ENCODE measurements around the gene CCN5. TPM values are rescaled to one million over a fixed set of nuclear protein-coding genes. Genes with fewer than 3 reads are reported as not detected.
"Not testable (repeated sequence)": the region's sequence is repeated elsewhere in the genome, so short reads cannot be mapped to it uniquely, and the experiment has no call there.

Gene CCN5, protein sequence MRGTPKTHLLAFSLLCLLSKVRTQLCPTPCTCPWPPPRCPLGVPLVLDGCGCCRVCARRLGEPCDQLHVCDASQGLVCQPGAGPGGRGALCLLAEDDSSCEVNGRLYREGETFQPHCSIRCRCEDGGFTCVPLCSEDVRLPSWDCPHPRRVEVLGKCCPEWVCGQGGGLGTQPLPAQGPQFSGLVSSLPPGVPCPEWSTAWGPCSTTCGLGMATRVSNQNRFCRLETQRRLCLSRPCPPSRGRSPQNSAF
- not detected for polyA plus RNA-seq (2013, experiment 1 of 4)
- polyA plus RNA-seq (2013, experiment 2 of 4): not detected
- polyA plus RNA-seq (2013, experiment 3 of 4): not detected
- polyA plus RNA-seq (2013, experiment 4 of 4): not detected

DNA sequence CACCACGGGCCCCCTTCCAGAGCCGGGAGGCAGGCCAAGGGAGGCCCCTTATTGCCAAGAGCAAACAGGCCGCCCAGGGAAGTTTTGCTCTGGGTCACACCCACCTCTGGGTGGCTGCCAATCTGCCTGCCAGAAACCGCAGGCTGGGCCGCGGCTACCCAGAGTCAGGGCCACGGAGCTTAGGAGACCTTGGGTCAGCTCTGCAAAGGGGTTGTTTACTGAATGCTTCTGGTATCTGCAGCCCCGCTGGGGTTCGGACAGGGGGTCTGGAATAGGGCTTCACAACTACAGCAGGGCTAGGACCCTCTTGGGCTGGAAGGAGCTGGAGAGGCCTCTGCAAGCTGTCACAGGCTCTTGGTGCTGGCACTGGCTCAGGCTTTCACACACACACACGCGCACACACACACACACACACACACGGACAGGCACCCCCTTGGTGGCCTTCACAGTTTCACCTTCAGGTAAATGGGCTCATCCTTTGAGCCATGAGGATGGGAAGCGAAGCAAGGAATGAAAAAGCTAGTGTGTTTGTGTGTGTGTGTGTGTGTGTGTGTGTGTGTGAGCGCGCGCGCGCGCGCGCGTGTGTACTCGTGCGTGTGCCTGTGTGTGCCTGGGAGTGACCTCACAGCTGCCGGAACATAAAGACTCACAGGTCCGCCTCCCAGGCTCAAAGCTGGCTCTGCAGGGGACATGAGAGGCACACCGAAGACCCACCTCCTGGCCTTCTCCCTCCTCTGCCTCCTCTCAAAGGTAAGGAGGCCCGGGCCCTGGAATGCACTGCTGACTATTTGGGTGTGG, at the start of gene CCN5:
Gene CCN5, plus strand, starts transcription at position 669 of the 798 bp plus-strand sequence. Its CDS starts 22 bp downstream, at position 691.
- Histone ChIP-seq H3K4me3 (ENCODE audit: insufficient read depth, low read depth, low read length) (no peak within 1 kb of the TSS), H3K27me3 (ENCODE audit: control insufficient read depth, insufficient read depth, low read length, poor library complexity, severe bottlenecking) (no peaks in the 10 kb centered on the region), H3K4me1 (ENCODE audit: control insufficient read depth, insufficient read depth, low read length) (no peaks in the 10 kb centered on the region), H3K9me3 (ENCODE audit: control insufficient read depth, low read length) (no peaks in the 10 kb centered on the region), H3K36me3 (ENCODE audit: control insufficient read depth, insufficient read depth, low read length) (no peaks in the 10 kb centered on the region), H3K27ac (ENCODE audit: insufficient read depth, low read depth, low read length, poor library complexity, severe bottlenecking) (no peak within 1 kb of the TSS)
- 85 to 86% methylated on average over 28 of the region's 28 CpGs for WGBS, 2 experiments

DNA sequence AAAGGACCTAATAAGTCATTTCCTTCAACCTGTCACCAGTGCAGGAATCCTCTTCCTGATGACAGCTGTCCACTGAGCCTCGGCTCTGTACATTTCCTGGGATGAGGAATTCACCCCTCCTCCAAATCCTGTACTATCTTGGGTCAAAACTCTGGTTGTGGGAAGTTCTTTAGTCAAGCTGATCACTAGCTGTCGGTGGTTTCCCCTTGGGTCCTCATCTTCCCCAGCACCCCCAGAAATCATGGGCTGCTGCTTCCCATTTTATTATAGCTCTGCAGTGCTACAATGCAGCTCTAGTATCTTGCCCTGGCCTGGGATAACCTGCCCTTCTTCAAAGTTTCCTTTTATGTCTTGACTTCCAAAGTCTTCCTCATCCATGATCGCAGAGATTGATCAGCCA, 49.1 kb upstream of the CCN5 start:
- no peaks in the 10 kb centered on the region for H3K36me3 ChIP-seq (ENCODE audit: control insufficient read depth, insufficient read depth, low read length)
- WGBS, 2 experiments: 93 to 95% methylated on average over 3 of the region's 3 CpGs
- no peaks in the 10 kb centered on the region for H3K9me3 ChIP-seq (ENCODE audit: control insufficient read depth, low read length)
- H3K27me3 ChIP-seq (ENCODE audit: control insufficient read depth, insufficient read depth, low read length, poor library complexity, severe bottlenecking): no peaks in the 10 kb centered on the region
- H3K4me3 ChIP-seq (ENCODE audit: insufficient read depth, low read depth, low read length): no peak overlapping the region
- no peaks in the 10 kb centered on the region for H3K4me1 ChIP-seq (ENCODE audit: control insufficient read depth, insufficient read depth, low read length)
- H3K27ac ChIP-seq (ENCODE audit: insufficient read depth, low read depth, low read length, poor library complexity, severe bottlenecking): no peak overlapping the region

DNA sequence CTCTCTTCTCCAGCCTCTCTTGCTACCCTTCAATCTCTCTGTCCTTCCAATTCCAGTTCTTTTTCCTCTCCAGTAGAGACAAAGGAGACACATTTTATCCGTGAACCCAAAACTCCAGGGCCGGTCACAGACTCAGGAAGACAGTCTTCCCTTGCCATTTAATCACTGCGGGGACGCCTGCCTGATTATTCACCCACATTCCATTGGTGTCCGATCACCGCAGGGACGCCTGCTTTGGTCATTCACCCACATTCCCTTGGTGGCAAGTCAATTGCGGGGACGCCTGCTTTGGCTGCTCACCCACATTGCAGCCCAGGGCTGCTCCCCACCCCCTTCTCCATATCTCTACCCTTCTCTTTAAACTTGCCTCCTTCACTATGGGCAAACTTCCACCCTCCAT, 44.3 kb upstream of the CCN5 start:
- 93 to 94% methylated on average over 9 of the region's 9 CpGs for WGBS, 2 experiments
- not testable (repeated sequence) for H3K9me3 ChIP-seq (ENCODE audit: control insufficient read depth, low read length); H3K27ac ChIP-seq (ENCODE audit: insufficient read depth, low read depth, low read length, poor library complexity, severe bottlenecking); H3K36me3 ChIP-seq (ENCODE audit: control insufficient read depth, insufficient read depth, low read length); H3K4me1 ChIP-seq (ENCODE audit: control insufficient read depth, insufficient read depth, low read length); H3K4me3 ChIP-seq (ENCODE audit: insufficient read depth, low read depth, low read length); H3K27me3 ChIP-seq (ENCODE audit: control insufficient read depth, insufficient read depth, low read length, poor library complexity, severe bottlenecking)

DNA sequence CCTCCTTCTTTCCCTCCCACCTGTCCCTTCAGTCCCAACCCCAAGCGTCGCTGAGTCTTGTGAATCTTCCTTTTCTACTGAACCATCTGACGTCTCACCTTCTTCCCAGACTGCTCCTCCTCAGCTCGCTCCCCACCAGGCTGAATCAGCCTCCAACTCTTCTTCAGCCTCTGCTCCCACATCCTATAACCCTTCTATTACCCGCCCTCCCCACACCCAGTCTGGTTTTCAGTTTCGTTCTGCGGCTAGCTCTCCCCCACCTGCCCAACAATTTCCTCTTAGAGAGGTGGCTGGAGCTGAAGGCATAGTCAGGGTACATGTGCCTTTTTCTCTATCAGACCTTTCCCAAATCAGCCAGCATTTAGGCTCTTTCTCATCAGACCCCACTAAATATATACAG, 43.6 kb upstream of the CCN5 start:
- H3K4me3 ChIP-seq (ENCODE audit: insufficient read depth, low read depth, low read length); H3K36me3 ChIP-seq (ENCODE audit: control insufficient read depth, insufficient read depth, low read length); H3K27ac ChIP-seq (ENCODE audit: insufficient read depth, low read depth, low read length, poor library complexity, severe bottlenecking); H3K9me3 ChIP-seq (ENCODE audit: control insufficient read depth, low read length); H3K4me1 ChIP-seq (ENCODE audit: control insufficient read depth, insufficient read depth, low read length); H3K27me3 ChIP-seq (ENCODE audit: control insufficient read depth, insufficient read depth, low read length, poor library complexity, severe bottlenecking): not testable (repeated sequence)
- 94 to 96% methylated on average over 6 of the region's 7 CpGs for WGBS, 2 experiments

DNA sequence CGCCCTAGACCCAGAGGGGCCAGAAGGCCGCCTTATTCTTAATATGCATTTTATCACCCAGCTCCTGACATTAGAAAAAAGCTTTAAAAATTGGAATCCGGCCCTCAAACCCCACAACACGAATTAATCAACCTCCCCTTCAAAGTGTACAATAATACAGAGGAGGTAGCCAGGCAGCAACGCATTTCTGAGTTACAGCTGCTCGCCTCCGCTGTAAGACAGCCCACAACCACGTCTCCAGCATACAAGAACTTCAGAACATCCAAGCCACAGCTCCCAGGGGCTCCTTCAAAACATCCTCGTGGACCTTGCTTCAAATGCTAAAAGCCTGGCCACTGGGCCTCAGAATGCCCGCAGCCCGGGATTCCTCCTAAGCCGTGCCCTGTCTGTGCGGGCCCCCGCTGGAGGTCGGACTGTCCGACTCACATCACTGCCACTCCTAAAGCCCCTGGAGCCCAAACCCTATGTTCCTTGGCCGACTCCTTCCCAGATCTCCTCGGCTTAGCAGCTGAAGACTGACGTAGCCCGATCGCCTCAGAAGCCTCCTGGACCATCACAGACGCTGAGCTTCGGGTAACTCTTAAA, 42.8 kb upstream of the CCN5 start:
- not testable (repeated sequence) for H3K27ac ChIP-seq (ENCODE audit: insufficient read depth, low read depth, low read length, poor library complexity, severe bottlenecking); H3K4me1 ChIP-seq (ENCODE audit: control insufficient read depth, insufficient read depth, low read length); H3K9me3 ChIP-seq (ENCODE audit: control insufficient read depth, low read length); H3K27me3 ChIP-seq (ENCODE audit: control insufficient read depth, insufficient read depth, low read length, poor library complexity, severe bottlenecking); H3K36me3 ChIP-seq (ENCODE audit: control insufficient read depth, insufficient read depth, low read length); H3K4me3 ChIP-seq (ENCODE audit: insufficient read depth, low read depth, low read length)
- WGBS, 2 experiments: 93 to 96% methylated on average over 23 of the region's 23 CpGs

DNA sequence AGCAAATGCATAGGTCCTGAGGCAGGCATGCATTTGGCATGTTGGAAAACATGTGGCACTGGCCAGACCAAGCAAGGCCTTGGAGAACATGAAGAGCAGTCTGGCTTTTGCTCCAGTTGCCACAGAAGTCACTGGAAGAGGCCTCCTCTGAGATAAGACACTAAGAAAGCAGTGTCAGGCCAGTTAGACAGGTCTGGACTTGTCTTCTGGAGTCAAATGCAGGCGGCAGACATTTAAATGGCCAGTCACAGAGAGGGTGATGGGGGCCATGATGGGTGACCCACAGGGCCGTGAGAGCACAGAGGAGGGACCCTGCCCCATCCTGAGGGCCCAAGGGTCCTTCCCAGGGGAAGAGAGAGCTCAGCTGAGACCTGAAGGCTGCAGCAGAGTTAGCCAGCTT, 36.9 kb upstream of the CCN5 start:
- 35 to 36% methylated on average over 2 of the region's 2 CpGs for WGBS, 2 experiments
- Histone ChIP-seq H3K4me1 (ENCODE audit: control insufficient read depth, insufficient read depth, low read length) (no peaks in the 10 kb centered on the region), H3K9me3 (ENCODE audit: control insufficient read depth, low read length) (no peaks in the 10 kb centered on the region), H3K36me3 (ENCODE audit: control insufficient read depth, insufficient read depth, low read length) (no peaks in the 10 kb centered on the region), H3K4me3 (ENCODE audit: insufficient read depth, low read depth, low read length) (no peak overlapping the region), H3K27ac (ENCODE audit: insufficient read depth, low read depth, low read length, poor library complexity, severe bottlenecking) (peak overlapping the region; percentile 2), H3K27me3 (ENCODE audit: control insufficient read depth, insufficient read depth, low read length, poor library complexity, severe bottlenecking) (no peaks in the 10 kb centered on the region)

DNA sequence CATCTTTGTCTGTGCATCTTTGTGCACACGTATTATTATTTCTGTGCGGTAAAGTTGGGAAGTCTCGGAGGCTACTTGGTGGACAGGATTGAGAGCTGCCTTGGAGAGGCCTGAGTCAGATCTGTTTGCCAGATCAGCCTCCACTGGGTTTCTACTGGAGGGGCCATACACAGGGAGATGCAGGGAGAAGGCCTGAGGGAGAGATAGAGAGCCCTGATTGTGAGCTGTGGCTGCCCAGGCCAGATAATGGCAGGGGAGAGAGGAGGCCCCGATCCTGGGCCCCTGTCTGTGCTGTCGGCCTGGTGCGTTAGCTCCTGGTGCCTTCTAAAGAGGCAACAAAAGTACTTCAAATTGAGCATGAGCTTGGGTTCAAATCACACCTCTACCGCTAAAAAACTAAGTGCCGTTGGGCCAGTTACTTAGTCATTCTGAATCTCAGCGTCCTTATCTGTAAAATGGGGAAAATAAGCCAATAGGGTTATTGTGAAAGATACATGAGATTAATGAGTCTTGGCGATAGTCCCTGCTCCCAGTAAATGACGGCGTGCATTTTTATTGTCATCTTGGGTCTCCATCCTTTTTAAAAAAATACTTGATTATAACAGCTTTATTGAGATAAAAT, 36.1 kb upstream of the CCN5 start:
- H3K4me3 ChIP-seq (ENCODE audit: insufficient read depth, low read depth, low read length): no peak overlapping the region
- no peaks in the 10 kb centered on the region for H3K9me3 ChIP-seq (ENCODE audit: control insufficient read depth, low read length)
- no peaks in the 10 kb centered on the region for H3K27me3 ChIP-seq (ENCODE audit: control insufficient read depth, insufficient read depth, low read length, poor library complexity, severe bottlenecking)
- no peaks in the 10 kb centered on the region for H3K36me3 ChIP-seq (ENCODE audit: control insufficient read depth, insufficient read depth, low read length)
- H3K27ac ChIP-seq (ENCODE audit: insufficient read depth, low read depth, low read length, poor library complexity, severe bottlenecking): no peak overlapping the region
- H3K4me1 ChIP-seq (ENCODE audit: control insufficient read depth, insufficient read depth, low read length): no peaks in the 10 kb centered on the region
- 88 to 92% methylated on average over 12 of the region's 12 CpGs for WGBS, 2 experiments

DNA sequence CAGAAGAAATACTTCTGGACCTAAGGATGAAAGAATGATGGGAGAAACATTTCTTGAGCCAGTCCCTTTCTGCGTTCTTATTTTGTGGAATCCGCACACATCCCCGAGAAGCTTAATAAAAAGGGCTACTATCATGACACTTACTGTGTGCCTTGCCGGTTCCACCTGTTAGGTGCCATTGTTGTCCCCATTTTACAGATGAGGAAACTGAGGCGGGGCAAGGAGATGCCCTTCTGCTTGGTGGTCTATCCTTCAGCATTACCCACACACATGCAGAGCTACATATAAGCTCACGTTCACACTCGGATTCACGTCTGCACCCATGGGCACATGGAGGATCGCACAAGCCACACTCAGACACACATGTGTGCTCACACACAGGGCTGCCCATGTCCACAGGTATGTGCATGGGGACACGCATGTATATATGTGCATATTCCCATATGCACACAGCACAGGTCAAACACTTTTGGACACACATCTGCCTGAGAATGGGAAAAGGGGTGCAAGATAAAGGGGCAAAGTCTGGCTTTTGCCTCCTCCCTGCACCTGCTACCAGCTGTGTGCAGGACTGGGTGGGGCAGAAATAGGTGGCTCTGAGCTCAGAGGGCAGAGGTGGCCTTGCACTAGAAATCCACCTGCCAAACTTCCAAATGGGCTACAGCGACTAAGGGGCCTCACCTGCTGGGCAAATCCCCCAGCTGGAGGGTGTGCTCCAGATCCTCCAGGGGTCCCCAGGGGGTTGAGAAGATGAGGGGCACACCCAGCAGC, 33.2 kb upstream of the CCN5 start:
- H3K9me3 ChIP-seq (ENCODE audit: control insufficient read depth, low read length): no peaks in the 10 kb centered on the region
- H3K27ac ChIP-seq (ENCODE audit: insufficient read depth, low read depth, low read length, poor library complexity, severe bottlenecking): no peak overlapping the region
- no peak overlapping the region for H3K4me3 ChIP-seq (ENCODE audit: insufficient read depth, low read depth, low read length)
- H3K4me1 ChIP-seq (ENCODE audit: control insufficient read depth, insufficient read depth, low read length): no peaks in the 10 kb centered on the region
- WGBS, 2 experiments: 94 to 95% methylated on average over 11 of the region's 11 CpGs
- H3K27me3 ChIP-seq (ENCODE audit: control insufficient read depth, insufficient read depth, low read length, poor library complexity, severe bottlenecking): no peaks in the 10 kb centered on the region
- no peaks in the 10 kb centered on the region for H3K36me3 ChIP-seq (ENCODE audit: control insufficient read depth, insufficient read depth, low read length)

DNA sequence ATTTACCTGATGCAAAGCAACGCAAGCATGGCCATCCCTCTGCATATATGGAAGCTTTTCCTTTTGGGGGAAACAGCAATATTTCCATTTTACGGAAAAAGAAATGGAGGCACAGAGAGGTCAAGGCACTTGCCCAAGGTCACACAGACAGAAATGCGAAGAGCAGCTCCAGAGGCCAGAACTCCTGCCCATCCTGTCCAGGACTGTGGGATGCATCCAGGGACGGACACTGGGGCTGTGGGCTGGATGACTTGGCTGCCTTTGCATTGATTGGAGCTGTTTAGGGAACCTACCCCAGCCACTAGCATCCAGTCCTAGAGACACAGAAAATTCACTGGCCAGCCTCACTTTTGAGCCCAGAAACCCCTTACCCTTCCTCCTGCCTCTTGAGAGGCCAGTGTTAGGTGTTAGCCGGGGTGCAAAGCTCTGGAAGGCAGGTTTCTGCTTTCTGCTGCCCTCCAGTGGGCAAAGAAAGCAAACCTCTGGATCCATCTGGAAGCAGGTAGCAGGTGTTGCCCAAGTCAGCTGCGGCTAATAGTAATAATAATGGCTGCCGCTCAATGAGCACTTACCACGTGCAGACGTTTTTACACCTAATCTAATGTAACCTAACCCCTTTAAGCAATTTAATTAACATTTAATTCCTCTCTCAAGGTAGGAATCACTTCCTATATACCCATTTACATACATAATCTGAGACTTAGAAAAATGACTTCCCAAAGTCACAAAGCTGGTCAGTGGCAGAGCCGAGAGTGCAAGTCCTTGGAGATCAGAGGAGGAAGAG, 31.7 kb upstream of the CCN5 start:
- Histone ChIP-seq H3K4me3 (ENCODE audit: insufficient read depth, low read depth, low read length) (no peak overlapping the region), H3K27me3 (ENCODE audit: control insufficient read depth, insufficient read depth, low read length, poor library complexity, severe bottlenecking) (no peaks in the 10 kb centered on the region), H3K4me1 (ENCODE audit: control insufficient read depth, insufficient read depth, low read length) (no peaks in the 10 kb centered on the region), H3K27ac (ENCODE audit: insufficient read depth, low read depth, low read length, poor library complexity, severe bottlenecking) (no peak overlapping the region), H3K36me3 (ENCODE audit: control insufficient read depth, insufficient read depth, low read length) (no peaks in the 10 kb centered on the region), H3K9me3 (ENCODE audit: control insufficient read depth, low read length) (no peaks in the 10 kb centered on the region)
- 49 to 52% methylated on average over 10 of the region's 10 CpGs for WGBS, 2 experiments

Data from ectodermal cell (in vitro differentiated cells).